ENCODE results near the gene LRRC25. TPM values are rescaled to one million over a fixed set of nuclear protein-coding genes. Genes with fewer than 3 reads are reported as not detected.

The LRRC25 gene
- total RNA-seq, result 0.41 TPM

GRCh38 chr19:18397242-18398202 lies at the start of gene LRRC25:
Gene LRRC25, minus strand, starts transcription at chr19:18397622. Its CDS starts 659 bp downstream, at chr19:18396963.
- DNase-seq (ENCODE audit: low spot score in 2 of 2), result no peak
- FAIRE-seq, result no peak

GRCh38 chr19:18446811-18447359 lies 49.5 kb upstream of the LRRC25 start:
- DNase-seq (ENCODE audit: low spot score in 2 of 2) (no peak), FAIRE-seq (no peak)

GRCh38 chr19:18446145-18446810 lies 48.9 kb upstream of the LRRC25 start:
- DNase-seq (ENCODE audit: low spot score in 2 of 2) (no peak), FAIRE-seq (no peak)

- no peak for DNase-seq (ENCODE audit: low spot score in 2 of 2)
- FAIRE-seq, result no peak
These were observed 48.0 kb upstream of the LRRC25 start for GRCh38 chr19:18445262-18445948.

GRCh38 chr19:18444513-18444912 lies 47.1 kb upstream of the LRRC25 start:
- FAIRE-seq (no peak), DNase-seq (ENCODE audit: low spot score in 2 of 2) (no peak)

GRCh38 chr19:18443831-18444230 lies 46.4 kb upstream of the LRRC25 start:
- no peak for DNase-seq (ENCODE audit: low spot score in 2 of 2)
- FAIRE-seq, result no peak

GRCh38 chr19:18443406-18443805 lies 46.0 kb upstream of the LRRC25 start:
- FAIRE-seq (no peak), DNase-seq (ENCODE audit: low spot score in 2 of 2) (no peak)

GRCh38 chr19:18442941-18443340 lies 45.5 kb upstream of the LRRC25 start:
- FAIRE-seq, result no peak
- no peak for DNase-seq (ENCODE audit: low spot score in 2 of 2)

- no peak for FAIRE-seq
- no peak for DNase-seq (ENCODE audit: low spot score in 2 of 2)
These were observed 44.7 kb upstream of the LRRC25 start for GRCh38 chr19:18441804-18442788.

GRCh38 chr19:18440936-18441803 lies 43.7 kb upstream of the LRRC25 start:
- FAIRE-seq, result no peak
- no peak for DNase-seq (ENCODE audit: low spot score in 2 of 2)

- no peak for FAIRE-seq
These were observed 43.0 kb upstream of the LRRC25 start for GRCh38 chr19:18440415-18440877.

GRCh38 chr19:18439910-18440237 lies 42.5 kb upstream of the LRRC25 start:
- no peak for DNase-seq (ENCODE audit: low spot score in 2 of 2)
- no peak for FAIRE-seq

More at GRCh38 chr19:18440415-18440877, 43.0 kb upstream of the LRRC25 start:
- DNase-seq (ENCODE audit: low spot score in 2 of 2), result no peak

- FAIRE-seq, result no peak
- DNase-seq (ENCODE audit: low spot score in 2 of 2), result no peak
These were observed 41.8 kb upstream of the LRRC25 start for GRCh38 chr19:18439025-18439909.

- FAIRE-seq (no peak), DNase-seq (ENCODE audit: low spot score in 2 of 2) (no peak)
These were observed 41.1 kb upstream of the LRRC25 start for GRCh38 chr19:18438331-18439024.

- DNase-seq (ENCODE audit: low spot score in 2 of 2), result peak; percentile 74 to 77
- FAIRE-seq, result no peak
These were observed 40.3 kb upstream of the LRRC25 start, which contains the start of gene ISYNA1 for GRCh38 chr19:18437491-18438330. Gene ISYNA1, minus strand, starts transcription at chr19:18438133. Its CDS starts 154 bp downstream, at chr19:18437979.
